Myocyte (in vitro differentiated cells): ENCODE results near the gene SYNE2. TPM values are rescaled to one million over a fixed set of nuclear protein-coding genes. Genes with fewer than 3 reads are reported as not detected.

ENCODE experiments used
- DNase-seq: peaks from one replicate; pipeline ENCODE4 v3.0.0-alpha.2; 2012; ENCODE audit warnings: low read depth
- microRNA counts: library from miRNA; unstranded; fragments of <30 nt; microRNA quantifications from one replicate; lab custom pipeline; 2016
- microRNA-seq: library from miRNA; unstranded; fragments of <30 nt; microRNA quantifications from one replicate; pipeline ENCODE4, GENCODE V29; 2016
- total RNA-seq: library from RNA; depleted of rRNA; stranded (reverse); fragments of >200 nt; gene quantifications from 2 replicates; pipeline ENCODE4 v1.2.3, GENCODE V29; 2014

Gene SYNE2
- total RNA-seq, 1 donor from 2014 or later: 14.8 TPM

- no peak for DNase-seq
Measured at GRCh38 chr14:64244279-64244678, 391.5 kb downstream of the SYNE2 start.

- DNase-seq: no peak
Measured at GRCh38 chr14:64245491-64245890, 392.7 kb downstream of the SYNE2 start.

- DNase-seq: no peak
Measured at GRCh38 chr14:64246688-64247087, 393.9 kb downstream of the SYNE2 start.

DNA sequence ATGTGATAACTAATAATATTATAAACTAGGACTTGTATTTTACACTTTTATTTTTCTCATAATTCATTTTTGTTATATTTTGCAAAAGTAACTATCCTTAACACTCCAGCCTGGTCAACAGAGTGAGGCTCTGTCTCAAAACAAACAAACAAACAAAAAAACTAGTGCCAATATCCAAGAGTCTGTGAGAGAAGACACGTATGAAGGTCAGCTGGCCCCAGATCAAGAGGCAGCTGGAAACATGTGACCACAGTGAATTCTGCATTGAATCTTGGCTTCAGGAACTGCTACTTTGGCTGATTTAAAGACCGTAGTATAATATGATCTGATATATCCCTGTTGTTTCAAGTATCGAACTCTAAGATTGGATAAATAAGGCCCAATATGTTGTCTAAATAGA, 394.4 kb downstream of the SYNE2 start:
- DNase-seq: no peak

- DNase-seq: no peak
Measured at GRCh38 chr14:64248689-64249088, 395.9 kb downstream of the SYNE2 start.

DNA sequence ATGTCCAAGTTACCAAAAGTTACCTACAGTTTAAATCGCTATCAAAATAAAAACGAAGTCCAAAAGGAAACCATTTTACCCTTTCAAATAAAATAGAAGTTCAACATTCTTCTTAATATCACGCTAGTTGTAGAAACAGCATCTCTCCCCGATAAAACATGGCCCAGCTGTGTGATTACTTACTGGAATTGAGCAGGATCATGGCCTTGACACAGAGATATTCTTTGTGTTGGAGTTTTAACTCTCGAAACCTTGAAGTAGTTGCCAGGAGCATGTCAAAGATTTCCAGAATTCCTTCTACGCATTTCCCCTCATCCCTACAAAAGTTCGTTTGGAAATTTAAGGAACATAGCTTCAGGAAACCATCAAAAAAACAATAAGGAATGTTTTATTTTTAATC, 396.6 kb downstream of the SYNE2 start:
- no peak for DNase-seq

GRCh38 chr14:64253672-64254071, 400.9 kb downstream of the SYNE2 start:
- DNase-seq: no peak

DNA sequence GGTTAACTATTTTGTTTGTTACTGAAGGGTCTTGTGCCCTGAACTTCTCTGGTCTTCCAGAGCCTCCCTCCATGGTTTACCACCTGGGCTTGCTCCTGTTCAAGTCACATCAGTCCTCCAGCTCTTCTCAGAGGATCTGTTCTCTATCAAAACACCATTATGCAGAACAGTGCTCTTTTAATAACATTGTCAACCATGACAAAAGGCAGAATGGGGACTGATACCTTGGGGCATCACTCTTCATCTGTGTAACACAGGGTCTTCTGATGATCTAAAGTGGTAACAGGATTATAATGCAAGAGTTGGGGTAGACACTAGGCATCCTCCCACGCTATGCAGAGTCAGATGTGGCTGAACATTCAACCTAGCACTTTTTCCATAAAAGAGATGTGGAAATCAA, 403.0 kb downstream of the SYNE2 start:
- DNase-seq: no peak

GRCh38 chr14:64260418-64260817, 407.6 kb downstream of the SYNE2 start:
- no peak for DNase-seq

GRCh38 chr14:64265222-64265621, 412.4 kb downstream of the SYNE2 start:
- DNase-seq: no peak

DNA sequence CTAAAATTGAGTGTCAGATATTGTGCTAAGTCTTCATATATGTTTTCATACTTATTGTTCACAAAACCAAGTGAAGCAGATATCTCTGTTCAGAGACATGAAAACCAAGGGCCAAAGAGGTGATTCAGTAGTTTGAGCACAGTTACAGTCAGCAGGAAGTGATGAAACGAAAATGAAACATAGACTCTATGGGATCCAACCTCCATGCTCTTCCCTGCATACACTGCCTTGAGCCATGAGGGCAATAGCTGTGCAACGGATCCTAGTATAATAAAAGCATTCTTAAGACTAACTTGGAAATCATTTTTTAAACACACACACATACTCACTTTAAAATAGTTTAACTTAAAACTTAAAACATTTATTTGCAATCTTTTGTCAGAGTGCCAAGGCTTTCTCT, 413.4 kb downstream of the SYNE2 start:
- DNase-seq: no peak

GRCh38 chr14:64272019-64272418, 419.2 kb downstream of the SYNE2 start:
- DNase-seq: no peak

MicroRNA genes within 50 kb of the gene (microRNA counts, 767-probe panel; counts per million panel counts)
- not detected for microRNA hsa-miR-548h-5p (lab: Ali Mortazavi, UCI)

Small RNAs within 50 kb of the gene (microRNA-seq; reads per million reads assigned to microRNA genes)
- gene MIR548H1: not detected

Other genes starting within 250 kb of the SYNE2 start
- 12.8 and 14.8 TPM in 2 replicates for gene WDR89, start 211.1 kb upstream of the SYNE2 start, total RNA-seq
- gene SGPP1, start 124.9 kb upstream of the SYNE2 start, total RNA-seq: 15.8 and 17.4 TPM in 2 replicates